ENCODE data around the gene HERC4. TPM values are rescaled to one million over a fixed set of nuclear protein-coding genes. Genes with fewer than 3 reads are reported as not detected.

HERC4 gene
- total RNA-seq, 4 donors from 2014 or later: 54.5 to 82.4 (median 67.5) TPM

DNA sequence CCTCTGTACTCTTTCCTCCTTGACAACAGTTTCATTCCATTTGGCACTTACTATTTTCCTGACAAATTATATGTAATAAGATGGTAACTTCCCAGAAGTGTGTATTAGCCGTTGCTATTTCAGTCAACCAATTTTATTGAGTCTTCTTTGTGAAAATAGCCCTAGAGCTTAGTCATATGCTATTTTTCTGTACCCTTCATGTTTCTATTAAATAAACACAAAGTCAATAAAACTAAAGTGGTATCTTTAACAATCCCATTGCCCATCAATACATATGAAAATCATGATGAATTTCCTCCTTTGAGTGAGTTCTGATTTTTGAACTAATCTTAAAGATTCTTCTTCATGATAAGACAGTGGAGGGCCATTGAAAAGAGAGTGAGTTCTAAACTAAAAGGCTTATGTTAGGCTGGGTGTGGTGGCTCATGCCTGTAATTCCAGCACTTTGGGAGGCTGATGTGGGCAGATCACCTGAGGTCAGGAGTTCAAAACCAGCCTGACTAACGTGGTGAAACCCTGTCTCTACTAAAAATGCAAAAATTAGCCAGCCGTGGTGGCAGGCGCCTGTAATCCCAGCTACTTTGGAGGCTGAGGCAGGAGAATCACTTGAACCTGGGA, 28.3 kb upstream of the HERC4 start:
- TF ChIP-seq, protein P1, sequence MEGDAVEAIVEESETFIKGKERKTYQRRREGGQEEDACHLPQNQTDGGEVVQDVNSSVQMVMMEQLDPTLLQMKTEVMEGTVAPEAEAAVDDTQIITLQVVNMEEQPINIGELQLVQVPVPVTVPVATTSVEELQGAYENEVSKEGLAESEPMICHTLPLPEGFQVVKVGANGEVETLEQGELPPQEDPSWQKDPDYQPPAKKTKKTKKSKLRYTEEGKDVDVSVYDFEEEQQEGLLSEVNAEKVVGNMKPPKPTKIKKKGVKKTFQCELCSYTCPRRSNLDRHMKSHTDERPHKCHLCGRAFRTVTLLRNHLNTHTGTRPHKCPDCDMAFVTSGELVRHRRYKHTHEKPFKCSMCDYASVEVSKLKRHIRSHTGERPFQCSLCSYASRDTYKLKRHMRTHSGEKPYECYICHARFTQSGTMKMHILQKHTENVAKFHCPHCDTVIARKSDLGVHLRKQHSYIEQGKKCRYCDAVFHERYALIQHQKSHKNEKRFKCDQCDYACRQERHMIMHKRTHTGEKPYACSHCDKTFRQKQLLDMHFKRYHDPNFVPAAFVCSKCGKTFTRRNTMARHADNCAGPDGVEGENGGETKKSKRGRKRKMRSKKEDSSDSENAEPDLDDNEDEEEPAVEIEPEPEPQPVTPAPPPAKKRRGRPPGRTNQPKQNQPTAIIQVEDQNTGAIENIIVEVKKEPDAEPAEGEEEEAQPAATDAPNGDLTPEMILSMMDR (IDR thresholded peaks at IDR 0.05): no peak
- TF ChIP-seq POLR2A (IDR thresholded peaks at IDR 0.05): no peak
- no peaks in the 10 kb centered on the region for H3K27me3 ChIP-seq
- 72 to 85% methylated on average over 4 of the region's 4 CpGs for WGBS, 2 donors
- H3K4me1 ChIP-seq: no peaks in the 10 kb centered on the region
- no peaks in the 10 kb centered on the region for H3K9me3 ChIP-seq
- no peaks in the 10 kb centered on the region for H3K36me3 ChIP-seq
- intact Hi-C loops (cut with DNase I): no loop called here
- H3K27ac ChIP-seq: no peak overlapping the region
- H3K4me3 ChIP-seq (replicated peaks in 1 of 3): no peak overlapping the region
- DNase-seq: no peak

DNA sequence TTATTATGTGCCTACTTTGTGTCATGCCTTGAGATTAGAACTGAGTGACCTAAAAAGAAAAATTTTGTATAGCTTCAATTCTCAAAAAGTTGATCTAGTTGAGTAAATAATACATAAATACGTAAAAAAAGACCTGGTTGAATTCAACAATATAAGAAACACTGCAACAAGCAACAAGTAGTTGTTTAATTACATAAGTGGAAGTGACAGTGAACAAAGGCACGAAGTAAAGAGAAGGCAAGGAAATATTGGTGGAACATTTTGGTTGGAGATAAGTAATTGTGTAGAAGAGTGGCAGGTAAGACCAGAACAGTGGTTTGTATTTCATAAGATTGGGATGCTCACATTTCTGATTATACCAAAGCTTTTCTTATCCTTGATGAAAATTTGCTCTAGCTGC, 26.0 kb upstream of the HERC4 start:
- TF ChIP-seq POLR2A (IDR thresholded peaks at IDR 0.05): no peak
- TF ChIP-seq, protein P1 (IDR thresholded peaks at IDR 0.05): no peak
- 89 to 90% methylated on average over 2 of the region's 2 CpGs for WGBS, 2 donors
- Histone ChIP-seq H3K36me3 (no peaks in the 10 kb centered on the region), H3K4me1 (no peaks in the 10 kb centered on the region), H3K9me3 (no peaks in the 10 kb centered on the region), H3K27me3 (no peaks in the 10 kb centered on the region), H3K27ac (no peak overlapping the region), H3K4me3 (replicated peaks in 1 of 3) (no peak overlapping the region)
- intact Hi-C loops (cut with DNase I): no loop called here
- no peak for DNase-seq

DNA sequence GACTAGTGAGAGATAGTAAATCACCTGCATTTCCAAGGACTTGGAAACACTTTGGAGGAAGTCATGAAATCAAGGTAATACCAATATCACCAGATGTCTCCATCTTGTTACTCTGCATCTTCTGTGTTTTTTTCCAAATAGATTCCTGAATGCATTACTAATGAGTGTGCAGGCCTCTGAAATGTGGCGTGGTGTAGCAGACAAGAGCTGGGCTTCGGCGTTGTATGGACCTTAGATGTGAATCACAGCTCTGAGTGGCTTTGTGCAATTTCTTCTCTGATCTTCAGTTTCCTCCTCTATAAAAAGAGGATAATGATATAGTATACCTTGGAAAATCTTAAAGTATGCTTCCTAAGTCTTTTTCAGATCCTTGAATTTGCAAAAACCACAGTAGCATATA, 24.7 kb upstream of the HERC4 start:
- intact Hi-C loops (cut with DNase I): no loop called here
- Histone ChIP-seq H3K9me3 (no peaks in the 10 kb centered on the region), H3K27me3 (no peaks in the 10 kb centered on the region), H3K4me3 (replicated peaks in 1 of 3) (no peak overlapping the region), H3K36me3 (no peaks in the 10 kb centered on the region), H3K4me1 (no peaks in the 10 kb centered on the region), H3K27ac (no peak overlapping the region)
- DNase-seq: no peak
- no peak for TF ChIP-seq POLR2A (IDR thresholded peaks at IDR 0.05)
- TF ChIP-seq, protein P1 (IDR thresholded peaks at IDR 0.05): no peak
- WGBS, 2 donors: 96 to 97% methylated on average over 3 of the region's 3 CpGs

DNA sequence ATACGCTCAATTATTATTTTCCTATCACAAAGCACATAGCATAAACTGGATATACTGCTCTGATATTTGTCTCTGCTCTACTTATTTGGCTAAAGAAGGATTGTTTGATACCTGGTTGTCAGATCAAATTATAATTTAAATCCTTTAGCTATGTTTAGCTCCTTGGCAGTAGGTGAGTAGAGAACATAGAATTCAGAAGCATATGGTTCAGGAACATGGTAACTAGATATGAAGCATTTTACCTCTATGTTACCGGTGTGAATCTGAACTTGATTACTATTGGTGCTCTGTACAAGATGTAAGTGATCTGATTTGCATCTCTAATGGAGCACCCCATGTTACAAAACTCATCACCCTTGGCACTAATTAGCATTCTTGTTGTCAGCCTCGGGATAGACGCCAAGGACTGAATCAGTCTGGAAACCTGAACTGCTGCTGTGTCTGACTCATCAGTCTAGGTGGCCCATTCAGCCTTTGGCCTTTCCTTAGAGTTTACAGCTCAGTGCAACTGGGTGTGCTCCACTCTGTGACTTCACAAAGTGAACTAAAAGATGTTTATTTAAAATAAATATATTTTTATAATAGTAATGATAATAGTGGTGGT, 21.9 kb upstream of the HERC4 start:
- TF ChIP-seq, protein P1 (IDR thresholded peaks at IDR 0.05): no peak
- no peak for TF ChIP-seq POLR2A (IDR thresholded peaks at IDR 0.05)
- Histone ChIP-seq H3K36me3 (no peaks in the 10 kb centered on the region), H3K27ac (no peak overlapping the region), H3K9me3 (no peaks in the 10 kb centered on the region), H3K4me1 (no peaks in the 10 kb centered on the region), H3K4me3 (replicated peaks in 1 of 3) (no peak overlapping the region), H3K27me3 (no peaks in the 10 kb centered on the region)
- WGBS, 2 donors: 56 to 64% methylated on average over 4 of the region's 4 CpGs
- no peak for DNase-seq
- intact Hi-C loops (cut with DNase I): no loop called here

DNA sequence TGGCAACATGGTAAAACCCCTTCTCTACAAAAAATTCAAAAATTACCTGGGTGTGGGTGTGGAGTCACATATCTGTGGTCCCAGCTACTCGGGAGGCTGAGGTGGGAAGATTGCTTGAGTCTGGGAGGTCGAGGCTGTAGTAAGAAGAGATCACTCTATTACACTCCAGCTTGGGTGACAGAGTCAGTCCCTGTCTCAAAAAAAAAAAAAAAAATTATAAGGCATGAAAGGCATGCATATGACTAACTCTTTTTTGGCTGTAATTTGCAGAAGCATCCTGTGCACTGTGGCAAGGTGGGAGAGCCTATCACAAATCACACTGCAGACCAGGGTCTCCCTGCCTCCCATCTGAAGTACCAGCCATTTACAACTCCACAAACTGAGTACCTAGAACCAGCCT, 20.1 kb upstream of the HERC4 start:
- TF ChIP-seq, protein P1 (IDR thresholded peaks at IDR 0.05): no peak
- no peak for TF ChIP-seq POLR2A (IDR thresholded peaks at IDR 0.05)
- WGBS, 2 donors: 80 to 84% methylated on average over 2 of the region's 2 CpGs
- no peaks in the 10 kb centered on the region for H3K9me3 ChIP-seq
- H3K36me3 ChIP-seq: no peaks in the 10 kb centered on the region
- DNase-seq: no peak
- H3K4me3 ChIP-seq (replicated peaks in 1 of 3): no peak overlapping the region
- H3K27me3 ChIP-seq: no peaks in the 10 kb centered on the region
- H3K4me1 ChIP-seq: no peaks in the 10 kb centered on the region
- intact Hi-C loops (cut with DNase I): no loop called here
- no peak overlapping the region for H3K27ac ChIP-seq
